HUES64 (cell line): ENCODE data around the gene LONP2.
"Not testable (repeated sequence)": the region's sequence is repeated elsewhere in the genome, so short reads cannot be mapped to it uniquely, and the experiment has no call there.

Source experiments
- H3K27ac ChIP-seq: 2 replicates; pipeline ENCODE4 v1.7.0; 2013; ENCODE audit warnings: low read depth, low read length, inconsistent platforms
- H3K27me3 ChIP-seq: 2 replicates; pipeline ENCODE4 v1.6.1; 2013; ENCODE audit warnings: mild to moderate bottlenecking, low read length; ENCODE audit not compliant: insufficient read depth
- H3K36me3 ChIP-seq: 2 replicates; pipeline ENCODE4 v1.6.1; 2013; ENCODE audit warnings: mild to moderate bottlenecking, low read length; ENCODE audit not compliant: insufficient read depth
- H3K4me1 ChIP-seq: 2 replicates; pipeline ENCODE4 v1.6.1; 2013; ENCODE audit warnings: mild to moderate bottlenecking, low read length, moderate library complexity; ENCODE audit not compliant: insufficient read depth
- H3K4me3 ChIP-seq: 2 replicates; pipeline ENCODE4 v1.5.1; 2013; ENCODE audit warnings: mild to moderate bottlenecking, low read length, moderate library complexity
- H3K9ac ChIP-seq: 2 replicates; pipeline ENCODE4 v1.6.1; 2013; ENCODE audit warnings: mild to moderate bottlenecking, low read depth, low read length
- H3K9me3 ChIP-seq: 2 replicates; pipeline ENCODE4 v1.6.1; 2013; ENCODE audit warnings: low read depth, low read length; ENCODE audit not compliant: insufficient read depth
- WGBS: fragments of 150-250, 120-280 bp; methylation state at CpG from one replicate; pipeline ENCODE4 v1.1.7; 2013; ENCODE audit warnings: missing lambda C conversion rate; 5-methylcytosine and 5-hydroxymethylcytosine counted together

LONP2 gene

GRCh38 chr16:48236286-48236685, 7.8 kb upstream of the LONP2 start:
- H3K4me3 ChIP-seq: no peak overlapping the region
- no peaks in the 10 kb centered on the region for H3K36me3 ChIP-seq
- WGBS: 89% methylated on average over 1 of the region's 1 CpG
- no peaks in the 10 kb centered on the region for H3K27me3 ChIP-seq
- H3K27ac ChIP-seq: no peak overlapping the region
- no peaks in the 10 kb centered on the region; the same call in 1 of the 2 replicates for H3K9me3 ChIP-seq
- peaks cover 5% of the 10 kb centered on the region; the same call in 1 of the 2 replicates for H3K4me1 ChIP-seq
- H3K9ac ChIP-seq: no peak overlapping the region

- H3K4me3 ChIP-seq, H3K9ac ChIP-seq, H3K27ac ChIP-seq, H3K27me3 ChIP-seq, H3K9me3 ChIP-seq, H3K4me1 ChIP-seq, H3K36me3 ChIP-seq: not testable (repeated sequence)
- WGBS: 94% methylated on average over 3 of the region's 3 CpGs
Measured at GRCh38 chr16:48240147-48240546, 4.0 kb upstream of the LONP2 start.

DNA sequence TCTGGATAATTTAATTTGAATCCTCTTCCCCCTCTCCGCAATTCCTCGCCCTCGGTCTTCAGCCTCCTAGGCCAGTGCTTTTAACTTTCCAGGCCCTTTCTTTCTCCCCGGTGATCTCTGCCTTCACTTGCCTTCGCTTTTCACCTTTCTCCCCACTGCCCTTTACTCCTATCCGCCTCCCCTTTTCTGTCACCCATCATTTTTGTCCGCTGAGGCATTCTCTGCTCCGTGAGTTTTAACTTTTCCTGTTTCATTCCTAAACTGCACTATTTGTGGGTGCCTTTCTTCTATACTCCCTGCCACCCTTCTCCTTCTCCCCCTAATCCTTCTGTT, 729 bp downstream of the LONP2 start:
- Histone ChIP-seq H3K4me3 (peak overlapping the region; percentile 81), H3K9ac (peak overlapping the region; percentile 73), H3K4me1 (peaks cover 6% of the 10 kb centered on the region), H3K27ac (no peak overlapping the region; the same call in 1 of the 2 replicates), H3K9me3 (no peaks in the 10 kb centered on the region; the same call in 1 of the 2 replicates), H3K27me3 (no peaks in the 10 kb centered on the region), H3K36me3 (no peaks in the 10 kb centered on the region)
- 12% methylated on average over 8 of the region's 8 CpGs for WGBS

DNA sequence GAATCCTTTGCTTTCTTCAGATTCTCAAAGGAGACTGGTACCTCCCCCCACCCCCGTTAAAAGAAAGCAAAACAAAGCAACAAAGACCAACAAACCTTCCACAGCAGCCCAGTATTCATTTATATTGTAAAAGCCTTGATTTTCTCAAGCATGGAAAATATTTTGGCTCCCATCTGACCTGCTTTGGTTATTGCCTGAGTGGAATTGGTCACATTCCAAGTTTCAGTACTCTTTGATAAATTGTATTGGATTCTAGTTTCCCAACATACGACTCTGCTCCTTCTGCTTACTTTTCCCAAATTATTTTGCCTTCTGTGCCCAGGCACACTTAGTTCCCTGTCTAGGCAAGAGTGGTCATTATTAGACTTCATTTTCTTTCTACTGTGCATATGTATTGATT, 2.0 kb downstream of the LONP2 start:
- no peak overlapping the region for H3K9ac ChIP-seq

GRCh38 chr16:48247311-48247710, 3.2 kb downstream of the LONP2 start, which contains the start of gene ABCC11:
Gene ABCC11, minus strand, starts transcription at chr16:48247539. Its CDS starts 15,618 bp downstream, at chr16:48231921.
- Histone ChIP-seq H3K27ac (no peak within 1 kb of the TSS), H3K9me3 (no peaks in the 10 kb centered on the region), H3K4me1 (peaks cover 6% of the 10 kb centered on the region), H3K9ac (no peak within 1 kb of the TSS), H3K36me3 (peaks cover 4% of the 10 kb centered on the region), H3K4me3 (no peak within 1 kb of the TSS), H3K27me3 (no peaks in the 10 kb centered on the region)
- 62% methylated on average over 4 of the region's 4 CpGs for WGBS

More for the DNA sequence above, 2.0 kb downstream of the LONP2 start:
- H3K27ac ChIP-seq: no peak overlapping the region
- H3K36me3 ChIP-seq: no peaks in the 10 kb centered on the region
- no peaks in the 10 kb centered on the region for H3K27me3 ChIP-seq
- H3K9me3 ChIP-seq: no peaks in the 10 kb centered on the region
- H3K4me1 ChIP-seq: peaks cover 6% of the 10 kb centered on the region
- 100% methylated on average over 2 of the region's 2 CpGs for WGBS
- no peak overlapping the region for H3K4me3 ChIP-seq

GRCh38 chr16:48250520-48251278, 6.6 kb downstream of the LONP2 start:
- Histone ChIP-seq H3K27ac (no peak overlapping the region), H3K4me1 (no peaks in the 10 kb centered on the region), H3K9me3 (no peaks in the 10 kb centered on the region), H3K4me3 (no peak overlapping the region), H3K27me3 (no peaks in the 10 kb centered on the region), H3K36me3 (peaks cover 23% of the 10 kb centered on the region), H3K9ac (no peak overlapping the region)
- 90% methylated on average over 3 of the region's 5 CpGs for WGBS

DNA sequence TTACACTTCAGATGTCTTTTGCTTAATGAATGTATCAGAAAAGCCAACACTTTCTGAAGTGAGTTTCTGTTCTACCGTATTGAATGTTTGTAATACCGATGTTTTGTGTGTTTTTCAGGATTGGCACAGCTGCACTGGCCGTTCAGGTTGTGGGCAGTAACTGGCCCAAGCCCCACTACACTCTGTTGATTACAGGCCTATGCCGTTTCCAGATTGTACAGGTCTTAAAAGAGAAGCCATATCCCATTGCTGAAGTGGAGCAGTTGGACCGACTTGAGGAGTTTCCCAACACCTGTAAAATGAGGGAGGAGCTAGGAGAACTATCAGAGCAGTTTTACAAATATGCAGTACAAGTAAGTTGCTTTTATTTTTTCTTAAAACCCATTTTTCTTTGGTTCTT, 7.9 kb downstream of the LONP2 start:
- Histone ChIP-seq H3K9me3 (no peaks in the 10 kb centered on the region), H3K4me3 (no peak overlapping the region), H3K36me3 (peaks cover 26% of the 10 kb centered on the region), H3K27ac (no peak overlapping the region), H3K9ac (no peak overlapping the region), H3K4me1 (no peaks in the 10 kb centered on the region), H3K27me3 (no peaks in the 10 kb centered on the region)
- WGBS: 93% methylated on average over 5 of the region's 5 CpGs

DNA sequence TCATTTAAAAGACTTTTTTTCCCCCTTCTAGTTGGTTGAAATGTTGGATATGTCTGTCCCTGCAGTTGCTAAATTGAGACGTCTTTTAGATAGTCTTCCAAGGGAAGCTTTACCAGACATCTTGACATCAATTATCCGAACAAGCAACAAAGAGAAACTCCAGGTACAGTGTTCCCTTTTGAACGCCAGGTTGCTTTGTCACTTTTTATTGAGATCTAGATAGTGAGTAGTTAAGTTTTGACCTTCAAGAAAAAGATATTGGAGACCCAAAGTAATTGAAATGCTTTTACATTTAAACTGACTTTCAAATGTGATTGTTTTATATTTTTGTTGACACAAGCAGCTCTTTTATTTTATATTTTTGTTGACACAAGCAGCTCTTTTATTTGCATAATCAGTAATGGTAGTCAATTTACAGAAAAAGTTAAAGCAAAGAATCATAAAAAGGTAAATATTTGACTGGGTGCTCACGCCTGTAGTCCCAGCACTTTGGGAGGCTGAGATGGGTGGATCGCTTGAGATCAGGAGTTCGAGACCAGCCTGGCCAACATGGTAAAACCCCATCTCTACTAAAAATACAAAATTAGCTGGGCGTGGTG, 12.6 kb downstream of the LONP2 start:
- no peaks in the 10 kb centered on the region for H3K27me3 ChIP-seq
- no peak overlapping the region for H3K4me3 ChIP-seq
- H3K4me1 ChIP-seq: no peaks in the 10 kb centered on the region
- no peaks in the 10 kb centered on the region for H3K9me3 ChIP-seq
- H3K9ac ChIP-seq: no peak overlapping the region
- H3K36me3 ChIP-seq: peaks cover 58% of the 10 kb centered on the region
- WGBS: 98% methylated on average over 7 of the region's 7 CpGs
- H3K27ac ChIP-seq: no peak overlapping the region

GRCh38 chr16:48261569-48261968, 17.5 kb downstream of the LONP2 start:
- no peak overlapping the region for H3K27ac ChIP-seq
- no peak overlapping the region for H3K9ac ChIP-seq
- H3K27me3 ChIP-seq: no peaks in the 10 kb centered on the region
- no peaks in the 10 kb centered on the region for H3K4me1 ChIP-seq
- H3K36me3 ChIP-seq: peaks cover 73% of the 10 kb centered on the region
- WGBS: 100% methylated on average over 1 of the region's 1 CpG
- H3K9me3 ChIP-seq: peaks cover 8% of the 10 kb centered on the region; the same call in 1 of the 2 replicates
- no peak overlapping the region for H3K4me3 ChIP-seq

DNA sequence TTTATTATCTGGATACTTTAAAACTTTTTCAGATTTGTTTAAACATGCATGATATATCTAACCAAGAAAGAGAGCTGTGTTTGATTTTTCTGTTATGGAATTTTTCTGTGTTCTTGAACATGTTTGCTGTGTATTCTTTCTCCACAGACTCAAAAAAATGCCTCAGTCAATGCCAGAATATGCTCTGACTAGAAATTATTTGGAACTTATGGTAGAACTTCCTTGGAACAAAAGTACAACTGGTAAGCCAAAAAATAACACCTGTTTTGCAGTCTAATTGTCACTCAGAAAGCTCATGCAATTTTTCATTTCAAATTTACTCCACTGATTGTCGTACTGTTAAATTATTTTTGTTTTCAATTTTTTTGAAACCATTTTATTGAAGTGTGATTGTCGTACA, 18.5 kb downstream of the LONP2 start:
- H3K9ac ChIP-seq: no peak overlapping the region
- H3K4me3 ChIP-seq: no peak overlapping the region
- H3K36me3 ChIP-seq: peaks cover 71% of the 10 kb centered on the region
- H3K9me3 ChIP-seq: peaks cover 8% of the 10 kb centered on the region; the same call in 1 of the 2 replicates
- H3K27ac ChIP-seq: no peak overlapping the region
- no peaks in the 10 kb centered on the region for H3K4me1 ChIP-seq
- no CpG with 5 or more reads among the region's 2 CpGs for WGBS
- no peaks in the 10 kb centered on the region for H3K27me3 ChIP-seq

DNA sequence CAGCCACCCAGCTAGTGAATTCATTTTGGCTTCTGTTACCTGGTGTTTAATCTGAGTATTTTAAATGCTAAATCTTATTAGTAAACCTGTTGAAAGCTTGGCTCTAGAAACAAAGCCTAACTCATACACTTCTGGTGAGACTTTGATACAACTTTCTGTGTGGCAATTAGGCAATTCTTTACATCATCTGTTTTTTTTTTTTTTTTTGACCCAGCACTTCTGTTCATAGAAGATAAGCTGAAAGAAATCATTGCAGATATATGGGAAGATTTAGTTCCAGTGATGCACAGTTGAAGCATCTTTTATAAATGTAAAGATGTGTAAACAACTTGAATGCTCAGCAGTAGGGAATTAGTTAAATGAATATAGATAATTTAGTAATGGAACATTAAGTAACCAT, 24.9 kb downstream of the LONP2 start:
- peaks cover 47% of the 10 kb centered on the region for H3K36me3 ChIP-seq
- H3K4me1 ChIP-seq: no peaks in the 10 kb centered on the region
- no peak overlapping the region for H3K9ac ChIP-seq
- no peak overlapping the region for H3K4me3 ChIP-seq
- no peak overlapping the region for H3K27ac ChIP-seq
- H3K27me3 ChIP-seq: no peaks in the 10 kb centered on the region
- H3K9me3 ChIP-seq: no peaks in the 10 kb centered on the region
